ENCODE measurements around the gene COL6A2. TPM values are rescaled to one million over a fixed set of nuclear protein-coding genes. Genes with fewer than 3 reads are reported as not detected.
"Not testable (repeated sequence)": the region's sequence is repeated elsewhere in the genome, so short reads cannot be mapped to it uniquely, and the experiment has no call there.

The COL6A2 gene
- total RNA-seq, 1 donor from 2014 or later = 2.0 TPM

- intact Hi-C loops (cut with micrococcal nuclease) = no loop called here
- H3K27me3 Mint-ChIP-seq = peaks cover 6% of the 10 kb centered on the region
- H3K4me1 Mint-ChIP-seq = peaks cover 12% of the 10 kb centered on the region
- no peak overlapping the region for H3K4me3 Mint-ChIP-seq
- H3K9me3 Mint-ChIP-seq = peaks cover 25% of the 10 kb centered on the region
- H3K27ac Mint-ChIP-seq = no peak overlapping the region
- no peak for DNase-seq
- H3K36me3 Mint-ChIP-seq (ENCODE audit: low read depth) = no peaks in the 10 kb centered on the region
Measured at GRCh38 chr21:46065215-46065913, 32.5 kb upstream of the COL6A2 start.

DNA sequence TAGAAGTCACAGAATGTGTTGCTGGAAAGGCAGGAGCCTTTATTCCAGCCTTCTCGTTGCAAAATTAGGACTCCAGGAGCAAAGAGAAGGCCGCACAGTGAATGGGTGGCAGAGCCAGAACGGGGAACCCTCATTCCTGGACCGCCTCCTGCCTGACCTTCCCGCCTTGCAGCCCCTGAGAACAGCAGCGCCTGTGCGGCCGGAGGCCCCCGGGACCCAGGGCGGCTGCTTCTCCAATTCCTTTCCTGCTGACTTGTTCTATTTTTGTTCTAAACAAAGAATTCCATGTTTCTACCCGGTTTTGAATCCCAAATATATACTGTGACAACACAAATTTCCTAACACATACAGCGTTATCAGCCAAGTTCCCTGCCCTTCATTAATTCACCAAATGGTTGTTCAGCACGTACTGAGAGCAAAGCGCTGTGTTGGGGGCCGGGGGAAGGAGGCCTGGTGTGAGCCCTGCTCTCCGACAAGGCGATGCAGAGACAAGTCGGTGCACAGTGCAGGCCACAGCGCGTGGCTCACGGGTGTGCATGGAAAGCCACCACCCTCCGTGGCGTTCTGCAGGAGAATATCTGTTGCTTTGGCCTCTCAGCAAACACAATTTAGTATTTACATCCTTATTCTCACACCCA lies 31.9 kb upstream of the COL6A2 start:
- peaks cover 20% of the 10 kb centered on the region for H3K9me3 Mint-ChIP-seq
- no peak for DNase-seq
- peaks cover 6% of the 10 kb centered on the region for H3K27me3 Mint-ChIP-seq
- H3K36me3 Mint-ChIP-seq (ENCODE audit: low read depth) = no peaks in the 10 kb centered on the region
- no peak overlapping the region for H3K4me3 Mint-ChIP-seq
- H3K27ac Mint-ChIP-seq = no peak overlapping the region
- peaks cover 6% of the 10 kb centered on the region for H3K4me1 Mint-ChIP-seq
- intact Hi-C loops (cut with micrococcal nuclease) = no loop called here

DNA sequence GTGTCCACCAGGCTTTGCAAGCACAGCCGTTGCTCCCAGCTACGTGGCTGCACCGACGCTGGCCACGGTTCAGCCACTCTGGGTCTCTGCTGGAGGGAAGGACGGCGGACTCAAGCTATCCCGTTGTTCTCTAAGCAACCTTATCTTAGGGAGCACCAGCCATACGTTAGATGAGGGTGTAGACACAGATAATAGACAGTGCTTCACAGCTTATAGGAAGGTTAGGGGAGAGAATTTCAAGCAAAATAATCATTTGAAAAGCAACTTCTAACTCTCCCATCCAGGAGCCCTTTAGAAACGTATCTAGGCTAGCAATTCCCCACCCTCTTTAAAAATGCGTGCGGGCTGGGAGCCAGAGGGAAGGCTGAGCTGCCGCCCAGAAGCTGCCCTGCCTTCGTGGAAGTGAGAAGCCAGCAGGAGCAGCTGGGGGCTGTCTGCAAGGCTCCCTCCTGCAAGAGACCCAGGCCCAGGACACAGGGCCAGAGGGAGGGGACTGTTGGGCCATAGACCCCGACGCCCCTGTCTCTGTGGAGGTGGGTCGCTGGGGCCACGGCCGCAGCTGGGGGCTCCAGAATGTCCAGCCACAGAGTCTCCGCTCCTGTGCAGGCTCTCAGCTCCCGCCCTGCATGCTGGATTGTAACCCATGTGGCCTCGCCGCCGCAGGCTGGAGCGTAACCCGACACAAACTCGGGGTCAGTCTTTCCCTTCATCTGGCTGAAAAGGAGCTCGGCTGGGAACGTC lies 31.2 kb upstream of the COL6A2 start:
- H3K4me1 Mint-ChIP-seq = peaks cover 4% of the 10 kb centered on the region
- no peak for DNase-seq

GRCh38 chr21:46067505-46068201 lies 30.3 kb upstream of the COL6A2 start:
- H3K27me3 Mint-ChIP-seq = peaks cover 8% of the 10 kb centered on the region
- peaks cover 9% of the 10 kb centered on the region for H3K9me3 Mint-ChIP-seq
- peaks cover 4% of the 10 kb centered on the region for H3K4me1 Mint-ChIP-seq
- no peak for DNase-seq
- intact Hi-C loops (cut with micrococcal nuclease) = no loop called here
- no peak overlapping the region for H3K4me3 Mint-ChIP-seq
- no peaks in the 10 kb centered on the region for H3K36me3 Mint-ChIP-seq (ENCODE audit: low read depth)
- H3K27ac Mint-ChIP-seq = no peak overlapping the region

More for the DNA sequence above, 31.2 kb upstream of the COL6A2 start:
- Mint-ChIP-seq H3K4me3 (no peak overlapping the region), H3K27ac (no peak overlapping the region), H3K9me3 (peaks cover 16% of the 10 kb centered on the region), H3K27me3 (peaks cover 6% of the 10 kb centered on the region), H3K36me3 (ENCODE audit: low read depth) (no peaks in the 10 kb centered on the region)
- intact Hi-C loops (cut with micrococcal nuclease) = no loop called here

- Mint-ChIP-seq H3K27ac (no peak overlapping the region), H3K27me3 (peaks cover 8% of the 10 kb centered on the region), H3K9me3 (peaks cover 9% of the 10 kb centered on the region), H3K4me1 (peaks cover 4% of the 10 kb centered on the region), H3K36me3 (ENCODE audit: low read depth) (no peaks in the 10 kb centered on the region), H3K4me3 (no peak overlapping the region)
- intact Hi-C loops (cut with micrococcal nuclease) = no loop called here
- no peak for DNase-seq
Measured at GRCh38 chr21:46068516-46069079, 29.3 kb upstream of the COL6A2 start.

GRCh38 chr21:46069166-46069565 lies 28.7 kb upstream of the COL6A2 start:
- H3K4me3 Mint-ChIP-seq = no peak overlapping the region
- H3K27ac Mint-ChIP-seq = no peak overlapping the region
- peaks cover 4% of the 10 kb centered on the region for H3K4me1 Mint-ChIP-seq
- intact Hi-C loops (cut with micrococcal nuclease) = no loop called here
- H3K27me3 Mint-ChIP-seq = peaks cover 8% of the 10 kb centered on the region
- peaks cover 9% of the 10 kb centered on the region for H3K9me3 Mint-ChIP-seq
- no peak for DNase-seq
- no peaks in the 10 kb centered on the region for H3K36me3 Mint-ChIP-seq (ENCODE audit: low read depth)

GRCh38 chr21:46069719-46070279 lies 28.1 kb upstream of the COL6A2 start:
- H3K4me1 Mint-ChIP-seq = peaks cover 4% of the 10 kb centered on the region
- intact Hi-C loops (cut with micrococcal nuclease) = no loop called here
- no peak overlapping the region for H3K27ac Mint-ChIP-seq
- H3K9me3 Mint-ChIP-seq = peaks cover 9% of the 10 kb centered on the region
- no peak overlapping the region for H3K4me3 Mint-ChIP-seq
- DNase-seq = no peak
- H3K36me3 Mint-ChIP-seq (ENCODE audit: low read depth) = no peaks in the 10 kb centered on the region
- peaks cover 10% of the 10 kb centered on the region for H3K27me3 Mint-ChIP-seq

DNA sequence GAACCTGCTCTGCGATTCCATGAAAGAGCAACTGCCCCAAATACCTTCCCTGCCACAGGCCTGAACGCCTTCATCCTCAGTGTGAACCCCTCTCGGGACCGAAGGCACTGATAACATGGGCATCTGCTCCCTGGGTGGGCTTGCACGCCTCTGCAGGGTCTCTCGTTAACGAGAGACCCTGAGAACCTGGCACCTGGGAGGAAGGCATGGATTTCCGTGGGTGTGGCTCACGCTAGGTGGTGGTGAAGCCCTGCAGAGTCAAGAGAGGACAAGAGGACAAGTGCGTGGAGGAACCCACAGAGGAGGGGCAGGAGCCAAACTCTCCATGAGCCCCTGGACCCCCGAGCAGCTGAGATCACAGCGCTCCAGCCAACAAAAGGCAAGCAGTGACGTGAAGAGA lies 26.8 kb upstream of the COL6A2 start:
- H3K27me3 Mint-ChIP-seq = peaks cover 13% of the 10 kb centered on the region
- H3K36me3 Mint-ChIP-seq (ENCODE audit: low read depth) = no peaks in the 10 kb centered on the region
- no peak for DNase-seq
- intact Hi-C loops (cut with micrococcal nuclease) = no loop called here
- H3K27ac Mint-ChIP-seq = no peak overlapping the region
- H3K4me3 Mint-ChIP-seq = no peak overlapping the region
- no peaks in the 10 kb centered on the region for H3K4me1 Mint-ChIP-seq
- H3K9me3 Mint-ChIP-seq = peaks cover 9% of the 10 kb centered on the region

GRCh38 chr21:46076724-46077123 lies 21.2 kb upstream of the COL6A2 start:
- H3K4me3 Mint-ChIP-seq; intact Hi-C loops (cut with micrococcal nuclease); H3K4me1 Mint-ChIP-seq; H3K36me3 Mint-ChIP-seq (ENCODE audit: low read depth); DNase-seq; H3K27ac Mint-ChIP-seq; H3K9me3 Mint-ChIP-seq: not testable (repeated sequence)
- H3K27me3 Mint-ChIP-seq = peaks cover 15% of the 10 kb centered on the region

GRCh38 chr21:46077674-46078101 lies 20.2 kb upstream of the COL6A2 start:
- no peaks in the 10 kb centered on the region for H3K9me3 Mint-ChIP-seq

DNA sequence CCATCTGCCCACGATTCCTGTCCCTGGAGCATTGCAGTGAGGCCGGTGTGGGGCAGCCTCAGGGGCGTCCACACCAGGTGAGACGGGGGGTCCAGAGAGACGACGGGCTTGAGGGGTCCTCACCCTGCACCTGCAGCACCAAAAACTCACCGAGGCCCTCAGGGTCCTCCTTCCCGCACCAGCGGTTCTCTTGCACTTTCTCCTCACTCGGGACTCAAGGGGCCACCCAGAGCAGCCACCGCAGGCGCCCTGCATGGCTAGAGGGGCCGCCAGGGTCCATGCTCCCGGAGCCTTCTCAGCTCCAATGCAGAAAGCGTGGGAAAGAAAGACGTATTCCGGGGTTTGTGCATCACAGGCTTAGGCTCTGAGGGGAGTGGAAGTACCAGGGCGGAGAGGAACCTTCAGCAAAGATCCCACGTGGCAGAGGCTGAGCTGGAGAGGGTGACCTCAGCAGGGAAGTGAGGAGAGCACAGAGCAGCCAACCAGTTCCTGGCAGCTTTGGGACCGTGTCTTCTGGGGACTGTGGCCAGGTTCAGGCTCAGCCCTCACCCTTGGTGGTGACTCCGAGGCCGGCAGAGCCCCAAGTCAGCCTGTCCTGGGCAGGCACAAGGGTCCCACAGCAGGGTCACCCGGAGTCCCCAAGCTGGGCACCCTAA lies 19.5 kb upstream of the COL6A2 start:
- Mint-ChIP-seq H3K27me3 (peaks cover 14% of the 10 kb centered on the region), H3K36me3 (ENCODE audit: low read depth) (no peaks in the 10 kb centered on the region), H3K9me3 (no peaks in the 10 kb centered on the region), H3K27ac (no peak overlapping the region), H3K4me1 (no peaks in the 10 kb centered on the region), H3K4me3 (no peak overlapping the region)
- intact Hi-C loops (cut with micrococcal nuclease) = no loop called here
- DNase-seq = no peak

More at GRCh38 chr21:46077674-46078101, 20.2 kb upstream of the COL6A2 start:
- peaks cover 14% of the 10 kb centered on the region for H3K27me3 Mint-ChIP-seq
- H3K4me3 Mint-ChIP-seq = no peak overlapping the region
- no peak overlapping the region for H3K27ac Mint-ChIP-seq
- H3K4me1 Mint-ChIP-seq = no peaks in the 10 kb centered on the region
- no peaks in the 10 kb centered on the region for H3K36me3 Mint-ChIP-seq (ENCODE audit: low read depth)
- intact Hi-C loops (cut with micrococcal nuclease) = no loop called here
- DNase-seq = no peak

DNA sequence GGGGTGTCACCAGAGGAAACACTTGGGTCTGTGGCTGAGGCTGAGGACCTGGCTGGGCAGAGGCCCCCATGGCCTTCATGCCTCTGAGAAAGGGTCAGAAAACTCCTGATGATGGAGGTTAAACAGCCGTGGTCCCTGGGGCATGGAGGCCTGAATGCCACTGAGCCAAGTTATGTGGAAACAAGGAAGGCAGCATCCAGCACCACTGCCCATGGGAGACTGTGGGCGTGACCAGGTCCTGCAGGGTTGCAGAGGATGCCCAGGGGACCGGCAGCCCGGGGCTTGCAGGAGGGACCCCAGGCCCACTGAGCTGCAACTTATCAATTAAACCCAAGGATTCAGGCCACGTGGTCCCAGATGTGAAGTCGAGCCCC lies 18.9 kb upstream of the COL6A2 start:
- H3K36me3 Mint-ChIP-seq (ENCODE audit: low read depth) = no peaks in the 10 kb centered on the region
- no peak overlapping the region for H3K4me3 Mint-ChIP-seq
- DNase-seq = no peak
- intact Hi-C loops (cut with micrococcal nuclease) = no loop called here
- H3K27ac Mint-ChIP-seq = no peak overlapping the region
- peaks cover 14% of the 10 kb centered on the region for H3K27me3 Mint-ChIP-seq
- no peaks in the 10 kb centered on the region for H3K9me3 Mint-ChIP-seq
- H3K4me1 Mint-ChIP-seq = no peaks in the 10 kb centered on the region

All from activated CD4-positive, alpha-beta T cell treated with anti-CD3 and anti-CD28 coated beads, Interleukin-2, amount 10 ng/mL, durations not matched to agents 24 days and 14 days (primary cell).